ENCODE data around the gene CDH13.

Gene CDH13

GRCh38 chr16:83774066-83774465 is 1147.3 kb downstream of the CDH13 start:
- no peaks in the 10 kb centered on the region for H3K36me3 ChIP-seq (ENCODE audit: control insufficient read depth, insufficient read depth, low read length)
- WGBS (ENCODE audit: insufficient coverage, insufficient read length): no CpG with 5 or more reads among the region's 4 CpGs
- peaks cover 3% of the 10 kb centered on the region; the same call in 1 of the 2 replicates for H3K4me1 ChIP-seq (ENCODE audit: control insufficient read depth, insufficient read depth, low read length)
- H3K9me3 ChIP-seq (ENCODE audit: control insufficient read depth, insufficient read depth, low read length): no peaks in the 10 kb centered on the region
- no peak overlapping the region for H3K27ac ChIP-seq (ENCODE audit: low read length)
- H3K27me3 ChIP-seq (ENCODE audit: control insufficient read depth, insufficient read depth, low read length): no peaks in the 10 kb centered on the region
- H3K4me3 ChIP-seq (ENCODE audit: low read length): no peak overlapping the region
- no peak for DNase-seq (ENCODE audit: low read depth, low spot score)

GRCh38 chr16:83776944-83777343 is 1150.2 kb downstream of the CDH13 start:
- Histone ChIP-seq H3K27ac (ENCODE audit: low read length) (no peak overlapping the region), H3K4me3 (ENCODE audit: low read length) (no peak overlapping the region), H3K9me3 (ENCODE audit: control insufficient read depth, insufficient read depth, low read length) (no peaks in the 10 kb centered on the region), H3K4me1 (ENCODE audit: control insufficient read depth, insufficient read depth, low read length) (peaks cover 1% of the 10 kb centered on the region), H3K36me3 (ENCODE audit: control insufficient read depth, insufficient read depth, low read length) (no peaks in the 10 kb centered on the region), H3K27me3 (ENCODE audit: control insufficient read depth, insufficient read depth, low read length) (no peaks in the 10 kb centered on the region)
- WGBS (ENCODE audit: insufficient coverage, insufficient read length): no CpG with 5 or more reads among the region's 9 CpGs
- DNase-seq (ENCODE audit: low read depth, low spot score): no peak

- no peak for DNase-seq (ENCODE audit: low read depth, low spot score)
- WGBS (ENCODE audit: insufficient coverage, insufficient read length): no CpG with 5 or more reads among the region's 6 CpGs
These were observed 1153.1 kb downstream of the CDH13 start for GRCh38 chr16:83779886-83780285.

GRCh38 chr16:83785455-83785854 is 1158.7 kb downstream of the CDH13 start:
- DNase-seq (ENCODE audit: low read depth, low spot score): no peak
- WGBS (ENCODE audit: insufficient coverage, insufficient read length): no CpG with 5 or more reads among the region's 2 CpGs
- no peak overlapping the region for H3K27ac ChIP-seq (ENCODE audit: low read length)
- H3K9me3 ChIP-seq (ENCODE audit: control insufficient read depth, insufficient read depth, low read length): no peaks in the 10 kb centered on the region
- H3K36me3 ChIP-seq (ENCODE audit: control insufficient read depth, insufficient read depth, low read length): no peaks in the 10 kb centered on the region
- no peak overlapping the region for H3K4me3 ChIP-seq (ENCODE audit: low read length)
- H3K27me3 ChIP-seq (ENCODE audit: control insufficient read depth, insufficient read depth, low read length): no peaks in the 10 kb centered on the region
- no peaks in the 10 kb centered on the region for H3K4me1 ChIP-seq (ENCODE audit: control insufficient read depth, insufficient read depth, low read length)

More at GRCh38 chr16:83779886-83780285, 1153.1 kb downstream of the CDH13 start:
- Histone ChIP-seq H3K27ac (ENCODE audit: low read length) (no peak overlapping the region), H3K27me3 (ENCODE audit: control insufficient read depth, insufficient read depth, low read length) (no peaks in the 10 kb centered on the region), H3K9me3 (ENCODE audit: control insufficient read depth, insufficient read depth, low read length) (no peaks in the 10 kb centered on the region), H3K4me1 (ENCODE audit: control insufficient read depth, insufficient read depth, low read length) (no peaks in the 10 kb centered on the region; the same call in 1 of the 2 replicates), H3K4me3 (ENCODE audit: low read length) (no peak overlapping the region), H3K36me3 (ENCODE audit: control insufficient read depth, insufficient read depth, low read length) (no peaks in the 10 kb centered on the region)

GRCh38 chr16:83789642-83790401 is 1163.1 kb downstream of the CDH13 start:
- no peaks in the 10 kb centered on the region for H3K4me1 ChIP-seq (ENCODE audit: control insufficient read depth, insufficient read depth, low read length)
- H3K4me3 ChIP-seq (ENCODE audit: low read length): no peak overlapping the region
- DNase-seq (ENCODE audit: low read depth, low spot score): no peak
- no peak overlapping the region for H3K27ac ChIP-seq (ENCODE audit: low read length)
- WGBS (ENCODE audit: insufficient coverage, insufficient read length): no CpG with 5 or more reads among the region's 8 CpGs
- no peaks in the 10 kb centered on the region for H3K36me3 ChIP-seq (ENCODE audit: control insufficient read depth, insufficient read depth, low read length)
- no peaks in the 10 kb centered on the region for H3K9me3 ChIP-seq (ENCODE audit: control insufficient read depth, insufficient read depth, low read length)
- H3K27me3 ChIP-seq (ENCODE audit: control insufficient read depth, insufficient read depth, low read length): no peaks in the 10 kb centered on the region

GRCh38 chr16:83791916-83792315 is 1165.1 kb downstream of the CDH13 start:
- H3K4me3 ChIP-seq (ENCODE audit: low read length): no peak overlapping the region
- DNase-seq (ENCODE audit: low read depth, low spot score): no peak
- WGBS (ENCODE audit: insufficient coverage, insufficient read length): no CpG with 5 or more reads among the region's 10 CpGs
- no peaks in the 10 kb centered on the region for H3K27me3 ChIP-seq (ENCODE audit: control insufficient read depth, insufficient read depth, low read length)
- H3K36me3 ChIP-seq (ENCODE audit: control insufficient read depth, insufficient read depth, low read length): no peaks in the 10 kb centered on the region
- no peaks in the 10 kb centered on the region for H3K4me1 ChIP-seq (ENCODE audit: control insufficient read depth, insufficient read depth, low read length)
- no peak overlapping the region for H3K27ac ChIP-seq (ENCODE audit: low read length)
- H3K9me3 ChIP-seq (ENCODE audit: control insufficient read depth, insufficient read depth, low read length): no peaks in the 10 kb centered on the region

- no peaks in the 10 kb centered on the region for H3K9me3 ChIP-seq (ENCODE audit: control insufficient read depth, insufficient read depth, low read length)
- WGBS (ENCODE audit: insufficient coverage, insufficient read length): no CpG with 5 or more reads among the region's 2 CpGs
- H3K27me3 ChIP-seq (ENCODE audit: control insufficient read depth, insufficient read depth, low read length): no peaks in the 10 kb centered on the region
- no peaks in the 10 kb centered on the region for H3K36me3 ChIP-seq (ENCODE audit: control insufficient read depth, insufficient read depth, low read length)
- no peaks in the 10 kb centered on the region for H3K4me1 ChIP-seq (ENCODE audit: control insufficient read depth, insufficient read depth, low read length)
- no peak overlapping the region for H3K4me3 ChIP-seq (ENCODE audit: low read length)
- no peak for DNase-seq (ENCODE audit: low read depth, low spot score)
- no peak overlapping the region for H3K27ac ChIP-seq (ENCODE audit: low read length)
These were observed 1165.6 kb downstream of the CDH13 start for GRCh38 chr16:83792391-83792790.

GRCh38 chr16:83793179-83793578 is 1166.4 kb downstream of the CDH13 start:
- WGBS (ENCODE audit: insufficient coverage, insufficient read length): no CpG with 5 or more reads among the region's 9 CpGs
- no peak for DNase-seq (ENCODE audit: low read depth, low spot score)
- Histone ChIP-seq H3K4me3 (ENCODE audit: low read length) (no peak overlapping the region), H3K27ac (ENCODE audit: low read length) (no peak overlapping the region), H3K4me1 (ENCODE audit: control insufficient read depth, insufficient read depth, low read length) (no peaks in the 10 kb centered on the region), H3K36me3 (ENCODE audit: control insufficient read depth, insufficient read depth, low read length) (no peaks in the 10 kb centered on the region), H3K27me3 (ENCODE audit: control insufficient read depth, insufficient read depth, low read length) (no peaks in the 10 kb centered on the region), H3K9me3 (ENCODE audit: control insufficient read depth, insufficient read depth, low read length) (no peaks in the 10 kb centered on the region)

- H3K4me1 ChIP-seq (ENCODE audit: control insufficient read depth, insufficient read depth, low read length): no peaks in the 10 kb centered on the region
- no peaks in the 10 kb centered on the region for H3K27me3 ChIP-seq (ENCODE audit: control insufficient read depth, insufficient read depth, low read length)
- H3K4me3 ChIP-seq (ENCODE audit: low read length): no peak overlapping the region
- no CpG with 5 or more reads among the region's 10 CpGs for WGBS (ENCODE audit: insufficient coverage, insufficient read length)
- H3K27ac ChIP-seq (ENCODE audit: low read length): no peak overlapping the region
- no peaks in the 10 kb centered on the region for H3K36me3 ChIP-seq (ENCODE audit: control insufficient read depth, insufficient read depth, low read length)
- no peak for DNase-seq (ENCODE audit: low read depth, low spot score)
- H3K9me3 ChIP-seq (ENCODE audit: control insufficient read depth, insufficient read depth, low read length): no peaks in the 10 kb centered on the region
These were observed 1168.2 kb downstream of the CDH13 start for GRCh38 chr16:83794860-83795554.

GRCh38 chr16:83797013-83797412 is 1170.2 kb downstream of the CDH13 start:
- Histone ChIP-seq H3K36me3 (ENCODE audit: control insufficient read depth, insufficient read depth, low read length) (no peaks in the 10 kb centered on the region), H3K4me3 (ENCODE audit: low read length) (no peak overlapping the region), H3K27me3 (ENCODE audit: control insufficient read depth, insufficient read depth, low read length) (no peaks in the 10 kb centered on the region), H3K9me3 (ENCODE audit: control insufficient read depth, insufficient read depth, low read length) (no peaks in the 10 kb centered on the region), H3K4me1 (ENCODE audit: control insufficient read depth, insufficient read depth, low read length) (no peaks in the 10 kb centered on the region), H3K27ac (ENCODE audit: low read length) (no peak overlapping the region)
- WGBS (ENCODE audit: insufficient coverage, insufficient read length): no CpG with 5 or more reads among the region's 9 CpGs
- no peak for DNase-seq (ENCODE audit: low read depth, low spot score)
